ENCODE data around the gene MRPL49.
"Not testable (repeated sequence)": the region's sequence is repeated elsewhere in the genome, so short reads cannot be mapped to it uniquely, and the experiment has no call there.

Gene MRPL49

GRCh38 chr11:65172600-65172999 is 50.5 kb downstream of the MRPL49 start:
- DNase-seq: no peak

GRCh38 chr11:65174571-65175010 is 52.5 kb downstream of the MRPL49 start:
- not testable (repeated sequence) for DNase-seq
